Stimulated activated naive CD8-positive, alpha-beta T cell treated with anti-CD3 and anti-CD28 coated beads, Interleukin-15, Interleukin-2, amounts not matched to agents 100 U/mL and 50 U/mL, for 24 hours (primary cell): ENCODE measurements around the gene FAM241B.
A peak's percentile ranks its signal among the peaks of the same experiment; 100 is the strongest.

Experiments used
- ATAC-seq: fragments of 150-1000 bp; cut with Tn5 transposase; one replicate; pipeline ENCODE4 v1.10.0; 2021
- DNase-seq: peaks from one replicate; pipeline ENCODE4 v3.0.0; 2021

FAM241B gene

GRCh38 chr10:69634759-69635425 is 4.8 kb downstream of the FAM241B start:
- DNase-seq (no peak), ATAC-seq (no peak)

GRCh38 chr10:69635428-69636272 is 5.6 kb downstream of the FAM241B start:
- DNase-seq (no peak), ATAC-seq (no peak)

GRCh38 chr10:69636273-69636575 is 6.2 kb downstream of the FAM241B start:
- DNase-seq (no peak), ATAC-seq (no peak)

- ATAC-seq (no peak), DNase-seq (no peak)
Measured at GRCh38 chr10:69636626-69637605, 6.9 kb downstream of the FAM241B start.

GRCh38 chr10:69638642-69639041 is 8.6 kb downstream of the FAM241B start:
- DNase-seq: no peak

GRCh38 chr10:69639291-69640195 is 9.5 kb downstream of the FAM241B start:
- DNase-seq: peak; percentile 70
- no peak for ATAC-seq

More at GRCh38 chr10:69638642-69639041, 8.6 kb downstream of the FAM241B start:
- ATAC-seq: no peak

- no peak for DNase-seq
- ATAC-seq: no peak
Measured at GRCh38 chr10:69640196-69640980, 10.3 kb downstream of the FAM241B start.

GRCh38 chr10:69641261-69641980 is 11.4 kb downstream of the FAM241B start:
- no peak for DNase-seq
- no peak for ATAC-seq

- DNase-seq: no peak
- no peak for ATAC-seq
Measured at GRCh38 chr10:69642747-69643146, 12.7 kb downstream of the FAM241B start.

GRCh38 chr10:69643779-69644657 is 14.0 kb downstream of the FAM241B start:
- no peak for ATAC-seq
- no peak for DNase-seq

GRCh38 chr10:69644658-69645295 is 14.7 kb downstream of the FAM241B start:
- no peak for ATAC-seq
- peak; percentile 64 for DNase-seq

- DNase-seq (no peak), ATAC-seq (no peak)
Measured at GRCh38 chr10:69645296-69646184, 15.5 kb downstream of the FAM241B start.

- ATAC-seq (no peak), DNase-seq (no peak)
Measured at GRCh38 chr10:69646185-69647060, 16.4 kb downstream of the FAM241B start.

- ATAC-seq: no peak
- DNase-seq: no peak
Measured at GRCh38 chr10:69647126-69647525, 17.1 kb downstream of the FAM241B start.

- ATAC-seq (no peak), DNase-seq (no peak)
Measured at GRCh38 chr10:69647819-69648218, 17.8 kb downstream of the FAM241B start.

- no peak for DNase-seq
- ATAC-seq: no peak
Measured at GRCh38 chr10:69648461-69648860, 18.4 kb downstream of the FAM241B start.
